ENCODE measurements around the gene FHL1. TPM values are rescaled to one million over a fixed set of nuclear protein-coding genes. Genes with fewer than 3 reads are reported as not detected.
A peak's percentile ranks its signal among the peaks of the same experiment; 100 is the strongest.

The FHL1 gene
- total RNA-seq, 1 donor from 2014 or later: 161 TPM

DNA sequence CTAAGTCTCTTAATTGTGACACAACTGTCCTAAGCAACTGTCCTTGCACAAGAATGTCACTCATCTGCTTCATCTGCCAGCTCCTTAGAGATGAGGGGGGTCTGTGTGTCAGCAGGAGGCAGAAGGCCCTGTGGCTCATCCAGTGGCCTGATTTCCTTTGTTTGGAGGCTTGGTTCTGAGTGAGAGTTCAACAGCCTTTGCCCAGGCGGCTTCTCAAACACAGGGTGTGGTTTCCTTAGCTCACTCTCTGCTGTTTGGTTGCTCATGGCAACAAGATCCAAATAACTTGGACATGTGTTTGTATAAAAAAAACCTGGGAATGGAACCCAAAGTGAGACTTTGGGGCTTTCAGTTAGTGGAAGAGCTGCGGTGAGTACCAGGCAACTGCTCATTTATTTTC, 57.2 kb downstream of the FHL1 start:
- peaks cover 3% of the 10 kb centered on the region for H3K9me3 Mint-ChIP-seq (ENCODE audit: unreplicated experiment)
- TF ChIP-seq, protein P1, sequence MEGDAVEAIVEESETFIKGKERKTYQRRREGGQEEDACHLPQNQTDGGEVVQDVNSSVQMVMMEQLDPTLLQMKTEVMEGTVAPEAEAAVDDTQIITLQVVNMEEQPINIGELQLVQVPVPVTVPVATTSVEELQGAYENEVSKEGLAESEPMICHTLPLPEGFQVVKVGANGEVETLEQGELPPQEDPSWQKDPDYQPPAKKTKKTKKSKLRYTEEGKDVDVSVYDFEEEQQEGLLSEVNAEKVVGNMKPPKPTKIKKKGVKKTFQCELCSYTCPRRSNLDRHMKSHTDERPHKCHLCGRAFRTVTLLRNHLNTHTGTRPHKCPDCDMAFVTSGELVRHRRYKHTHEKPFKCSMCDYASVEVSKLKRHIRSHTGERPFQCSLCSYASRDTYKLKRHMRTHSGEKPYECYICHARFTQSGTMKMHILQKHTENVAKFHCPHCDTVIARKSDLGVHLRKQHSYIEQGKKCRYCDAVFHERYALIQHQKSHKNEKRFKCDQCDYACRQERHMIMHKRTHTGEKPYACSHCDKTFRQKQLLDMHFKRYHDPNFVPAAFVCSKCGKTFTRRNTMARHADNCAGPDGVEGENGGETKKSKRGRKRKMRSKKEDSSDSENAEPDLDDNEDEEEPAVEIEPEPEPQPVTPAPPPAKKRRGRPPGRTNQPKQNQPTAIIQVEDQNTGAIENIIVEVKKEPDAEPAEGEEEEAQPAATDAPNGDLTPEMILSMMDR (IDR thresholded peaks at IDR 0.05; ENCODE audit: partially characterized antibody, unreplicated experiment): no peak
- H3K27ac Mint-ChIP-seq (ENCODE audit: unreplicated experiment): peak overlapping the region; percentile 64
- DNase-seq: no peak
- no peaks in the 10 kb centered on the region for H3K27me3 Mint-ChIP-seq (ENCODE audit: unreplicated experiment)
- H3K4me1 Mint-ChIP-seq (ENCODE audit: low read depth, unreplicated experiment): peaks cover 17% of the 10 kb centered on the region
- no peak overlapping the region for H3K4me3 Mint-ChIP-seq (ENCODE audit: unreplicated experiment)
- no peaks in the 10 kb centered on the region for H3K36me3 Mint-ChIP-seq (ENCODE audit: unreplicated experiment)

DNA sequence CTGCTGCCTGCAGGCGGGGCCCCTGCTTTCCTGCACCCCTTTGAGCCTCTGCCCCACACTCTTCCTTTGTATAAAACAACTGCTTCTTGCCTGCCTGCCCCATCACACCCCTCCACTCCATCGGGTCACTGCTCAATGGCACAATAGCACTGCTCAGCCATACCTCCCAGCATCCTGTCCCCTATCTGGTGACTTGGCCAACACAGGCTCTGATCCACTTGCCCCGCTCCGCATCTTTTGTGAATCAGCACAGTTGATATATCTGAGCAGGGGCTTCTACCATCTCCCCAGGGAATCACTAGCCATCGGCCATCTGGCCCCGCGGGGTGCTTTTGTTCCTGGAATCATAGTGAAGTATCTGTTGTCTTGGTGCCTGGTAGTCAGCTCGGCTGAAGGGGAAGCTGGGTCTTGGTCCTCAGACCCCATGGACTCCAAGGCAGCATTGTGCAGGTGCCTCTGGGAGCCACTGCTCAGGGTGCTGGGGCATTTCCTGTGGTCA, 58.6 kb downstream of the FHL1 start:
- TF ChIP-seq, protein P1 (IDR thresholded peaks at IDR 0.05; ENCODE audit: partially characterized antibody, unreplicated experiment): no peak
- Mint-ChIP-seq H3K36me3 (ENCODE audit: unreplicated experiment) (no peaks in the 10 kb centered on the region), H3K9me3 (ENCODE audit: unreplicated experiment) (peaks cover 2% of the 10 kb centered on the region), H3K4me1 (ENCODE audit: low read depth, unreplicated experiment) (peaks cover 15% of the 10 kb centered on the region), H3K27me3 (ENCODE audit: unreplicated experiment) (no peaks in the 10 kb centered on the region), H3K27ac (ENCODE audit: unreplicated experiment) (peak overlapping the region; percentile 80), H3K4me3 (ENCODE audit: unreplicated experiment) (peak overlapping the region; percentile 42)
- no peak for DNase-seq

DNA sequence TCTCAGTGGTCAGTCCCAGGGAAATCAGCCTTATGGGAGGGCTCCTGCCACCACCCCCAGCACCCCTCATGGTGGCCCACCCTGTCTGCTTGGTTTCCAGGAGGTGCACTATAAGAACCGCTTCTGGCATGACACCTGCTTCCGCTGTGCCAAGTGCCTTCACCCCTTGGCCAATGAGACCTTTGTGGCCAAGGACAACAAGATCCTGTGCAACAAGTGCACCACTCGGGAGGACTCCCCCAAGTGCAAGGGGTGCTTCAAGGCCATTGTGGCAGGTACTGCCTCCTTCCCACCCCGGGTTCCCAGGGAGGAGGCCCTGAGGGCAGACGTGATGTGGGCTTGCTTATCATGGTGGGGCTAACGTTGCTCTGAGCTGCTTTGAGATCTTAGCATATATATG, 59.6 kb downstream of the FHL1 start:
- Mint-ChIP-seq H3K4me1 (ENCODE audit: low read depth, unreplicated experiment) (peaks cover 11% of the 10 kb centered on the region), H3K27ac (ENCODE audit: unreplicated experiment) (no peak overlapping the region), H3K36me3 (ENCODE audit: unreplicated experiment) (no peaks in the 10 kb centered on the region), H3K27me3 (ENCODE audit: unreplicated experiment) (no peaks in the 10 kb centered on the region), H3K4me3 (ENCODE audit: unreplicated experiment) (no peak overlapping the region), H3K9me3 (ENCODE audit: unreplicated experiment) (peaks cover 2% of the 10 kb centered on the region)
- DNase-seq: no peak
- TF ChIP-seq, protein P1 (IDR thresholded peaks at IDR 0.05; ENCODE audit: partially characterized antibody, unreplicated experiment): no peak

DNA sequence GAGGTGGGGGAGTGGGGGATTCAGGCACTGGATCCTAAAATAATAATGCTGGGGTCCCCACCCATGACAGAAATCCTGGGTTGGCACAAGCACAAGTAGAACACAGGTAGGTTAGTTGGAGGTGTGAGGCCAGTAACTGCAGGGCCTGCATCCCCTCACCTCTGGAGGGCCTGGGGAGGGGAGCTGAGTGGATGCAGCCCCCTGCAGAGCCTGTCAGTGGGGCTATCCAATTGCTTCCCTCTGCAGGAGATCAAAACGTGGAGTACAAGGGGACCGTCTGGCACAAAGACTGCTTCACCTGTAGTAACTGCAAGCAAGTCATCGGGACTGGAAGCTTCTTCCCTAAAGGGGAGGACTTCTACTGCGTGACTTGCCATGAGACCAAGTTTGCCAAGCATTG, 60.2 kb downstream of the FHL1 start:
- no peaks in the 10 kb centered on the region for H3K36me3 Mint-ChIP-seq (ENCODE audit: unreplicated experiment)
- H3K27ac Mint-ChIP-seq (ENCODE audit: unreplicated experiment): no peak overlapping the region
- TF ChIP-seq, protein P1 (IDR thresholded peaks at IDR 0.05; ENCODE audit: partially characterized antibody, unreplicated experiment): no peak
- DNase-seq: no peak
- H3K4me3 Mint-ChIP-seq (ENCODE audit: unreplicated experiment): no peak overlapping the region
- peaks cover 11% of the 10 kb centered on the region for H3K4me1 Mint-ChIP-seq (ENCODE audit: low read depth, unreplicated experiment)
- no peaks in the 10 kb centered on the region for H3K27me3 Mint-ChIP-seq (ENCODE audit: unreplicated experiment)
- peaks cover 2% of the 10 kb centered on the region for H3K9me3 Mint-ChIP-seq (ENCODE audit: unreplicated experiment)

DNA sequence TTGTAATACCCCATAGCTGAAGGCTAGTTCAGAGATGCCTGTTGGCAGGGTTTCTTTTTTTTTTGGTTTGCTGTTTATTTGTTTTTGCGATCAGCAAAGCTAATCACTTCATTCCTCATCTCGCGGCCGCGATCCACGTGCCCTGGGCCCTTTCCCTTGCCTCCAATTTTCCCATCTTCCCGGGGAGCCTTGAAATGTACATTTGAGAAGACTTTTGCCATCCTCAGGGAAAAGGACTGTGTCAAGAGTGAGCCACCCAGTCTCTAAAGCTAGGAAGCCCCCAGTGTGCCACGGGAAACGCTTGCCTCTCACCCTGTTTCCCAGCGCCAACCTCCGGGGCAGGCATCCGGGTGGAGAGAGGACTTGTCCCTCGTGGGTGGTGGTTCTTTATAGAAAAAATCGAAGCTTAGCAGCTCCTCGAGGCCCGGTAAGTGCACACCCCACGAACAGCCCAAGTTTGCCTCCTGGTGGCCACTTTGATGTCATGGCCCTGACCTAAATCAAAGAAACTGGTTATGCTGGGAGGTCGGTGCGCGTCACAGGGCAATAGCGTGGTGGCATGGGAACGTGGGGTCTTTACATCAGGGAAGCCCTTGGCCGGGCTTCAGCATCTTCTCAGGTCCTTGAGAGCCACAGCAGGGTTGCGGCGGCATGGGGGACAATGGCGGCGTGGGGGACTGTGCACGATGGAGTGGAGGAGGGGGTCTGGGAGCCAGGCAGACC, 61.8 kb downstream of the FHL1 start:
- DNase-seq: peak; percentile 58
- H3K9me3 Mint-ChIP-seq (ENCODE audit: unreplicated experiment): peaks cover 5% of the 10 kb centered on the region

More for the DNA sequence above, 61.8 kb downstream of the FHL1 start:
- TF ChIP-seq, protein P1 (IDR thresholded peaks at IDR 0.05; ENCODE audit: partially characterized antibody, unreplicated experiment): peak; percentile 65
- no peaks in the 10 kb centered on the region for H3K36me3 Mint-ChIP-seq (ENCODE audit: unreplicated experiment)
- H3K27me3 Mint-ChIP-seq (ENCODE audit: unreplicated experiment): no peaks in the 10 kb centered on the region
- no peak overlapping the region for H3K27ac Mint-ChIP-seq (ENCODE audit: unreplicated experiment)
- no peak overlapping the region for H3K4me3 Mint-ChIP-seq (ENCODE audit: unreplicated experiment)
- H3K4me1 Mint-ChIP-seq (ENCODE audit: low read depth, unreplicated experiment): peaks cover 11% of the 10 kb centered on the region

All from glutamatergic neuron (in vitro differentiated cells).